Sigmoid colon (tissue), 7 donors: ENCODE data around the gene ST3GAL2. TPM values are rescaled to one million over a fixed set of nuclear protein-coding genes. Genes with fewer than 3 reads are reported as not detected.

Source experiments
- DNase-seq: peaks from one replicate; pipeline ENCODE4 v3.0.0-alpha.2; 2019
- H3K27ac ChIP-seq, 4 donors: fragments of 200-600 bp; sonication (generic); one replicate each; pipeline ENCODE4 v1.5.1; 2016 to 2019; ENCODE audit warnings: mild to moderate bottlenecking in 1 of 4
- H3K27me3 ChIP-seq, 3 donors: fragments of 200-600 bp; sonication (generic); one replicate each; pipeline ENCODE4 v1.5.1; 2019; ENCODE audit warnings: mild to moderate bottlenecking in 1 of 3
- H3K36me3 ChIP-seq, 4 donors: fragments of 200-600 bp; sonication (generic); one replicate each; pipeline ENCODE4 v1.5.1; 2016 to 2019
- H3K4me1 ChIP-seq, 4 donors: fragments of 200-600 bp; sonication (generic); one replicate each; pipeline ENCODE4 v1.5.1; 2017 to 2019
- H3K4me3 ChIP-seq, 4 donors: fragments of 200-600 bp; sonication (generic); one replicate each; pipeline ENCODE4 v1.5.1; 2017 to 2019; ENCODE audit warnings: mild to moderate bottlenecking in 2 of 4, moderate library complexity in 1 of 4
- H3K9me3 ChIP-seq, 4 donors: fragments of 200-600 bp in 3 of 4; sonication (generic) in 3 of 4; one replicate each; pipeline versions ENCODE4 v1.5.1 to v1.6.1; 2013 to 2019
- EP300 ChIP-seq, 4 donors: sonication (generic); formaldehyde crosslinking; IDR thresholded peaks; one replicate each; pipeline ENCODE4 v1.6.1; 2017; ENCODE audit warnings: antibody characterized with exemption in 4 of 4
- POLR2A ChIP-seq, 2 donors: fragments of 450-650 bp; IDR thresholded peaks; one replicate each; pipeline ENCODE4 v1.6.1; 2016; ENCODE audit warnings: antibody characterized with exemption in 2 of 2, mild to moderate bottlenecking in 2 of 2, moderate library complexity in 2 of 2
- POLR2AphosphoS5 ChIP-seq, 4 donors: sonication (generic); formaldehyde crosslinking; IDR thresholded peaks; one replicate each; pipeline ENCODE4 v1.6.1; 2017; ENCODE audit warnings: antibody characterized with exemption in 4 of 4
- WGBS, 2 donors: extraction: QIAGEN DNeasy Blood & Tissue Kit; methylation state at CpG; one replicate each; pipeline ENCODE4 v1.1.7; 2013; 5-methylcytosine and 5-hydroxymethylcytosine counted together
- intact Hi-C: fragments of 100-400 bp; cut with DNase I; formaldehyde crosslinking; loops from one replicate; pipeline ENCODE4 v1.15.1; 2023
- polyA plus RNA-seq, 3 donors: library from polyadenylated mRNA; stranded (reverse); fragments of 200-250 nt; gene quantifications; one replicate each; pipeline ENCODE4 v1.2.3, GENCODE V29; 2013
- total RNA-seq, 4 donors: library from RNA; depleted of rRNA; stranded (reverse); fragments of >200 nt; gene quantifications; one replicate each; pipeline ENCODE4 v1.1.0, GENCODE V29; 2016
- TF ChIP-seq, protein P1 (sequence below), 4 experiments: fragments of 450-650 bp in 3 of 4; fragments of 200-600 bp in 1 of 4; IDR thresholded peaks; one replicate each; pipeline ENCODE4 v1.5.1; 2016 to 2019; ENCODE audit warnings: antibody characterized with exemption in 4 of 4, mild to moderate bottlenecking in 3 of 4, moderate library complexity in 2 of 4
- donor health status: healthy with polysubstance abuse.
- donor health status: Bipolar disorder and iron deficiency.
- donor health status: healthy.

ST3GAL2 gene
- total and polyA plus RNA-seq, 7 donors: 2.3 to 21.3 (median 14.0) TPM

GRCh38 chr16:70429888-70430666 lies 8.8 kb downstream of the ST3GAL2 start:
- peak overlapping the region; percentile 25 to 73 (median 50) for H3K27ac ChIP-seq
- no peaks in the 10 kb centered on the region for H3K36me3 ChIP-seq
- WGBS, 2 donors: 68 to 77% methylated on average over 5 of the region's 5 CpGs
- TF ChIP-seq POLR2A (IDR thresholded peaks at IDR 0.05) (no peak), POLR2AphosphoS5 (IDR thresholded peaks at IDR 0.05) (no peak), EP300 (IDR thresholded peaks at IDR 0.05) (no peak)
- TF ChIP-seq, protein P1, sequence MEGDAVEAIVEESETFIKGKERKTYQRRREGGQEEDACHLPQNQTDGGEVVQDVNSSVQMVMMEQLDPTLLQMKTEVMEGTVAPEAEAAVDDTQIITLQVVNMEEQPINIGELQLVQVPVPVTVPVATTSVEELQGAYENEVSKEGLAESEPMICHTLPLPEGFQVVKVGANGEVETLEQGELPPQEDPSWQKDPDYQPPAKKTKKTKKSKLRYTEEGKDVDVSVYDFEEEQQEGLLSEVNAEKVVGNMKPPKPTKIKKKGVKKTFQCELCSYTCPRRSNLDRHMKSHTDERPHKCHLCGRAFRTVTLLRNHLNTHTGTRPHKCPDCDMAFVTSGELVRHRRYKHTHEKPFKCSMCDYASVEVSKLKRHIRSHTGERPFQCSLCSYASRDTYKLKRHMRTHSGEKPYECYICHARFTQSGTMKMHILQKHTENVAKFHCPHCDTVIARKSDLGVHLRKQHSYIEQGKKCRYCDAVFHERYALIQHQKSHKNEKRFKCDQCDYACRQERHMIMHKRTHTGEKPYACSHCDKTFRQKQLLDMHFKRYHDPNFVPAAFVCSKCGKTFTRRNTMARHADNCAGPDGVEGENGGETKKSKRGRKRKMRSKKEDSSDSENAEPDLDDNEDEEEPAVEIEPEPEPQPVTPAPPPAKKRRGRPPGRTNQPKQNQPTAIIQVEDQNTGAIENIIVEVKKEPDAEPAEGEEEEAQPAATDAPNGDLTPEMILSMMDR (IDR thresholded peaks at IDR 0.05): no peak
- H3K27me3 ChIP-seq: no peaks in the 10 kb centered on the region
- no peak overlapping the region for H3K4me3 ChIP-seq
- no peak for DNase-seq
- intact Hi-C loops: no loop called here
- no peaks in the 10 kb centered on the region for H3K9me3 ChIP-seq
- peaks cover 0 to 77% (median 73%) of the 10 kb centered on the region in 4 donors for H3K4me1 ChIP-seq

DNA sequence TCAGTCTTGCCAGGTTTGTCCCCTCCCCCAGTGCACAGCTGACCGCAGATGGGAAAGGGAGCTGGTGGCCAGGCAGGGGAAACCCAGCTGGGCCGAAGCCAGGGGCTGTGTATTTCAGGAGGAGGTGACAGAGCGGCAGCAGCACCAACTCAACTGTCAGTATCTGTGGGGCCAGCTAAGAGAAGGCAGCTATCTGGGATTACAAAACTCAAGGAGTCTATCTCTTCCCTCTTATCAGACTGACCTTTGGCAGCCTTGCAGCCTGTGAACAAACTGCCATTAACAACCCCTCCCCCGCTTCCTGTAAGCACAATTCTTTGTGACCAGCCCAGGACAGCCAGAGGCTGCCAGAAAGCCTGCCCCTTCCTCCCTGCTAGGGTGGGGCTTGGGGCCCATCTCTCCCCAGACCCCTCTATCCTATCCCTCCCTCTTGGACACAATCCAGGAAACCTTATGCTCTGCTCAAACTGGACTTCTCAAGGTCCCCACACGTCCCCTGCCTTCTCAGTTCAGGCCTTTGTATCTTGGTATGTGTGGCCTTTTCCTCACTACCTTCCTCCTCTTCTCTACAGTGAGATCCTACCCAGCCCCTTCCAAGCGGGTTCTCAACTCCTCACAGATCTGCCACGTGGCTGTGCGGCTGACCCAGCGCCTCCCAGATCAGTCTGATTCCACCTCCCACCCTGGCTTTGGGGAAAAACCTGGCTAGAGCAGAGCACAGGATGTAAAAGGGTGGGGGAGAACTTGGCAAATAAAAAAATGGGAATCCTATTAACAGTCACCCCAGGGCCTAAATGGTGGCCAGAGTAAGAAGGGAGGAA lies 10.5 kb downstream of the ST3GAL2 start:
- H3K36me3 ChIP-seq: peaks cover 0 to 6% (median 0%) of the 10 kb centered on the region in 4 donors
- WGBS, 2 donors: 4 to 26% methylated on average over 9 of the region's 9 CpGs
- TF ChIP-seq EP300 (IDR thresholded peaks at IDR 0.05) (peak in 1 of 4 donors; percentile 53), POLR2AphosphoS5 (IDR thresholded peaks at IDR 0.05) (peak in 3 of 4 donors; percentile 46 to 79 (median 55))
- TF ChIP-seq, protein P1 (IDR thresholded peaks at IDR 0.05): no peak
- no peak overlapping the region for H3K4me3 ChIP-seq
- DNase-seq: peak; percentile 94
- peak overlapping the region; percentile 57 to 82 (median 73) for H3K27ac ChIP-seq
- peaks cover 0 to 62% (median 58%) of the 10 kb centered on the region in 4 donors for H3K4me1 ChIP-seq
- intact Hi-C loops: no loop called here
- H3K27me3 ChIP-seq: no peaks in the 10 kb centered on the region
- H3K9me3 ChIP-seq: no peaks in the 10 kb centered on the region

- Histone ChIP-seq H3K27me3 (no peaks in the 10 kb centered on the region), H3K36me3 (peaks cover 0 to 6% (median 3%) of the 10 kb centered on the region in 4 donors), H3K4me3 (no peak overlapping the region), H3K27ac (peak overlapping the region; percentile 57 to 82 (median 73)), H3K9me3 (no peaks in the 10 kb centered on the region), H3K4me1 (peaks cover 0 to 56% (median 52%) of the 10 kb centered on the region in 4 donors)
- TF ChIP-seq POLR2AphosphoS5 (IDR thresholded peaks at IDR 0.05) (no peak), POLR2A (IDR thresholded peaks at IDR 0.05) (no peak), EP300 (IDR thresholded peaks at IDR 0.05) (no peak)
- TF ChIP-seq, protein P1 (IDR thresholded peaks at IDR 0.05): no peak
- WGBS, 2 donors: 42 to 45% methylated on average over 4 of the region's 4 CpGs
- no peak for DNase-seq
- intact Hi-C loops: no loop called here
These were observed 11.1 kb downstream of the ST3GAL2 start for GRCh38 chr16:70427786-70428177.

GRCh38 chr16:70422543-70422942 lies 16.4 kb downstream of the ST3GAL2 start:
- H3K4me3 ChIP-seq: no peak overlapping the region
- no peak overlapping the region for H3K27ac ChIP-seq
- TF ChIP-seq EP300 (IDR thresholded peaks at IDR 0.05) (no peak), POLR2AphosphoS5 (IDR thresholded peaks at IDR 0.05) (no peak), POLR2A (IDR thresholded peaks at IDR 0.05) (no peak)
- TF ChIP-seq, protein P1 (IDR thresholded peaks at IDR 0.05): no peak
- DNase-seq: no peak
- 55 to 86% methylated on average over 4 of the region's 4 CpGs for WGBS, 2 donors
- peaks cover 0 to 20% (median 11%) of the 10 kb centered on the region in 4 donors for H3K4me1 ChIP-seq
- intact Hi-C loops: no loop called here
- no peaks in the 10 kb centered on the region for H3K27me3 ChIP-seq
- H3K36me3 ChIP-seq: peaks cover 0 to 6% (median 3%) of the 10 kb centered on the region in 4 donors
- H3K9me3 ChIP-seq: no peaks in the 10 kb centered on the region
